NCI-H510A (cell line): Measurements from ENCODE around the gene ELF2.
"Not testable (repeated sequence)": the region's sequence is repeated elsewhere in the genome, so short reads cannot be mapped to it uniquely, and the experiment has no call there.

Source experiments
- DNase-seq: peaks from one replicate; lab custom pipeline; 2025; lab: John Stamatoyannopoulos, UW

The ELF2 gene

GRCh38 chr4:139078926-139079325, 98.1 kb downstream of the ELF2 start:
- DNase-seq = no peak

- no peak for DNase-seq
Observed at GRCh38 chr4:139077567-139078355, 99.3 kb downstream of the ELF2 start.

GRCh38 chr4:139076016-139076744, 100.8 kb downstream of the ELF2 start:
- DNase-seq = no peak

GRCh38 chr4:139060591-139060990, 116.4 kb downstream of the ELF2 start:
- no peak for DNase-seq

DNA sequence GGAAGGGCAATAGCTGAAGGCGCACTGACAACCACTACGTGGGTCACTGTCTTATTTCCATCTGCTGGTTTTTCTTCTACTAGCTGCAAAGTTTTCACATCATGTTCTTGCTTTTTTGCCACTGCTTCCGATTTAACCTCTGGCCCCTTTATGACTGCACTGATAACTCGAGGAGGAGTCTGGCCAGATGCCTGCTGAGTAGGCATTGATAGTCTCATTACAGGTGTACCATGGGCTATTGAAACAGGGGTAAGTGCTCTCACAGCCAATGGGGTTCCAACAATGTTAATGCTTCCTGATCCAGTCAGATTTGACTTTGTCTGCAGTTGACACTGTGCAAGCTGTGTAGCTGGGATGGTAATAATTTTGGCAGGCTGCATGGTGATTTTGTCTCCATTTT, 118.0 kb downstream of the ELF2 start:
- not testable (repeated sequence) for DNase-seq

- DNase-seq = no peak
Observed at GRCh38 chr4:139054791-139055505, 122.1 kb downstream of the ELF2 start.

- no peak for DNase-seq
Observed at GRCh38 chr4:139053909-139054308, 123.1 kb downstream of the ELF2 start.

- DNase-seq = no peak
Observed at GRCh38 chr4:139050446-139050845, 126.6 kb downstream of the ELF2 start.

- DNase-seq = no peak
Observed at GRCh38 chr4:139048026-139048425, 129.0 kb downstream of the ELF2 start.

DNA sequence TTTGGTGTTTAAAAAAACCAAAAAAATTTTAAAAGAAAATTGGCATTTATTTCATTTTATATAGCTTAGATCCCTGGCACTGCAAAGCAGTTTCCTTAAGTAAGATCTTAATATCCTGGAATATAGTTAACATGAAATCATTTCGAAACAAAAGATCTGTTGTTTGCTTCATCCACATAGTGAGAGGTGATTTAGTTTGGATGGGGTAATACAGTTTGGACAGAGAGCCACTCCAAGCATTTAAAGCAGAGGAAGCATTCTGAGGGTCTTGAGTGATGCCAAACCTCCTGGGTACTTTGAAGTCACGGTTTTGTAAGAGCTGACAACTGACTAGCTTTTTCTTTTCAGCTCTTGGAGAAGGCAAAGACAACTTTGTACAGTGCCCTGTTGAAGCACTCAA, 132.7 kb downstream of the ELF2 start:
- no peak for DNase-seq

GRCh38 chr4:139042981-139043460, 134.0 kb downstream of the ELF2 start:
- no peak for DNase-seq

GRCh38 chr4:139038874-139039443, 138.1 kb downstream of the ELF2 start:
- no peak for DNase-seq

- no peak for DNase-seq
Observed at GRCh38 chr4:139036885-139037284, 140.1 kb downstream of the ELF2 start.

DNA sequence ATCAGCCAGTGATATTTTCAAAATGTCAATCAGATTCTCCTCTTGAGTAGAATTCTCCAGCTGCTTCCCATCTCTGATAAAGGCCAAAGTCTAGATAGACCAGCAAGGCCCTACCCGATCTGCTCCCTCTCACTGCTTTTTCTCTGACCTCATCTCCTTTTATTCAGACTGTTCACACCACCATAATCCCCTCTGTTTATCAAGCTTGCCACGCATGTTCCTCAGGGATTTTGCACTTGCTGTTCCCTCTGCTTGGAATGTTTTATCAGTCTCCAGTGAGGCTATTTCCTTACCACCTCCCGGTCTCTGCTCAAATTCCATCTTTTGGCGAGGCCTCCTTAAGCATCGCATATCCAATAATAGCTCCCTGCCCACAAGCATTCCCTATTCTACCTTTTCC, 141.4 kb downstream of the ELF2 start:
- no peak for DNase-seq

DNA sequence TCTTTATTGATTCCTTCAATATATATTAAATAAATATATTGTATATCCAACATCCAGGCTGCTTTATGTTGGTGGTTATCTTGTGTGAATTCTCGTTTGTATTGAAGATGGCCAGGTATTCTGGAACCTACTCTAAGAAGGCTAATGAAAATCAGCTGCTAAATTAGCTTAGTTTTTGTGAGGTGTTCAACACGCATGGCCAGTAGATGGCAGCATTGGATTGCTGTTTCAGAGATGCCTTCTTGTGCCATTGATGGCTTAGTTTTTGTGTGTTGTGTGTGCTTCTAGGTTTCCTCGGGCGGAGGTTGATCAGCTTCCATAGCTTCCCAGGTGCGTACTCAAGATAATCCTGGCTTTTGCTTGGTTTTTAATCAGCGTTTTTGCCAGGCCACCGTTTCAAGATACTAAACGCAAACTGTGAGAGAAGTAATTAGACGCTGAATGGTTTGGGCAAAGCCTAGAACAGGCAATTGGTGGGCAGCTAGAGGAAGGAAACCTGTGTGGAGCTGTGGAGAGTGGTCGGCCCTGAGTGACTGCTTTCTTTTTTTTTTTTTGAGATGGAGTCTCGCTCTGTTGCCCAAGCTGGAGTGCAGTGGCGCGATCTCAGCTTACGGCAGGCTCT, 146.3 kb downstream of the ELF2 start:
- peak; percentile 10 for DNase-seq

DNA sequence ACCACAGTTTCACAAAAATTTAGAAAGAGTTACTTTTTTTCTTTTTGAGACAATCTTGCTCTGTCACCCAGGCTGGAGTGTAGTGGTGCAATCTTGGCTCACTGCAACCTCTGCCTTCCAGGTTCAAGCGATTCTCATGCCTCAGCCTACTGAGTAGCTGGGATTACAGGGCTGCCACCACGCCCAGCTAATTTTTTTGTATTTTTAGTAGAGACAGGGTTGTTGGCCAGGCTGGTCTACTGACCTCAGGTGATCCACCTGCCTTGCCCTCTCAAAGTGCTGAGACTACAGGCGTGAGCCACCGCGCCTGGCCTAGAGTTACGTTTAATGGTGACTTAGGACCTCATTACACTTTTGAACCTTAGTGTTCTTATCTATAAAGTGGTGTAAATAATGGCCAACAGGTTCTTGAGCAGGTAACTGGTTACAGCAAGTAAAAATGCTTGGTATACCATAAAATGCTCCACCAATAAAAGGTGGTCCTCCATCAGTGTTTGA, 147.1 kb downstream of the ELF2 start:
- DNase-seq = not testable (repeated sequence)

GRCh38 chr4:139028191-139028661, 148.8 kb downstream of the ELF2 start:
- DNase-seq = peak; percentile 75

DNA sequence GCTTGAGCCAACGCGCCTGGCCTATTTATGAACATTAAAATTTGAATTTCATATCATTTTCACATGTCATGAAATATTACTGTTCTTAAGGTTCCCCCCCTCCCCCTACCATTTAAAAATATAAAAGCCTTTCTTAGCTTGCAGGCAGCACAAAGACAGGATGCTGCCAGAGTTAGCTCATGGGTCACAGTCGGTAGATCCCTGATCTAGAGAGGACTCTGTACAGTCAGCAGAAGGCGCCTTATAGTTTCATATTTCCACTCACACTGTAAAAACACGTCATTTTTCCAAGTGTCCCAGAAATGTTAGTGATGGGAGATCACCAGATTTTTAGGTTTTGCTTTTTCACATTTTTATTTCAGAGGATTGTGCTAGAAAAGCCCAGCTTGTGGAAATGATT, 149.2 kb downstream of the ELF2 start:
- no peak for DNase-seq

DNA sequence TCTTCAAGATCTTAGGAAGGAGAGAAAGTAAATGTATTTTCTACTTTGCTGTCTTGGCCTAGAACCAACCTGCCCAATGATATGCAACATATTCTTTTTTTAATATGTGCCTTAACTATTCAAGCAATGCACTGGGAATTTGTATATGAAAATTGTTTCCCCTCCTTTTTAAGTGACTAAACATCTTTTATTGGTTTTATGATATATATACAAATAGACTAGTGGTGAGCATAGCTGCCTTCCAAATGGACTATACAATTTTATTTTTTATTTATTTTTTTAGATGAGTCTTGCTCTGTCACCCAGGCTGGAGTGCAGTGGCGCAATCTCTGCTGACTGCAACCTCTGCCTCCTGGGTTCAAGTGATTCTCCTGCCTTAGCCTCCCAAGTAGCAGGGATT, 151.2 kb downstream of the ELF2 start:
- no peak for DNase-seq

DNA sequence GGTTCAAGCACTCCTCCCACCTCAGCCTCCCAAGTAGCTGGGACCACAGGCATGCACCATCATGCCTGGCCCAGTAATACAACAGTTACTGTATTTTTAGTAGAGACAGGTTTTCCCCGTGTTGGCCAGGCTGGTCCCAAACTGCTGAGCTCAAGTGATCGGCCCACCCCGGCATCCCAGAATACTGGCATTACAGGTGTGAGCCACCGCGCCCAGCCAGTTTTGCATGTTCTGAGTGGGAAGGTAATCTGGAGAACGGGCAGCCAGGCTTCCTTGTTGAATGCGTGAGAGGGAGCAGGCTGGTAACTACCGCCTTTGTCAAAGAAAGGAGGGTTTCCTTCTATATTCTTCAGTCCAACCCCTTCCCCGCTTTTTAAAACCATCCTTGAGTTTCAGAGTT, 152.3 kb downstream of the ELF2 start:
- DNase-seq = no peak

DNA sequence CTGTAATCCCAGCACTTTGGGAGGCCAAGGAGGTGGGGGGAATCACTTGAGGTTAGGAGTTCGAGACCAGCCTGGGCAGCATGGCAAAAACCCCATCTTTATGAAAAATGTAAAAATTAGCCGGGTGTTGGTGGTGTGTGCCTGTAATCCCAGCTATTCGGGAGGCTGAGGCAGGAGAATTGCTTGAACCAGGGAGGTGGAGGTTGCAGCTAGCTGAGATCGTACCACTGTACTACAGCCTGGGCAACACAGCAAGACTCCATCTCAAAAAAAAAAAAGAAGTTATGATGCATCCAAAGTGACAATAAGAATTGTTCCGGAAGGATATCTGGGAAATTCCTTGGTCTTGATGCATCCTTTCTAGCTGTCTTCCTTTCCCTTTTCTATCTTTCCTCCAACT, 154.2 kb downstream of the ELF2 start:
- no peak for DNase-seq

DNA sequence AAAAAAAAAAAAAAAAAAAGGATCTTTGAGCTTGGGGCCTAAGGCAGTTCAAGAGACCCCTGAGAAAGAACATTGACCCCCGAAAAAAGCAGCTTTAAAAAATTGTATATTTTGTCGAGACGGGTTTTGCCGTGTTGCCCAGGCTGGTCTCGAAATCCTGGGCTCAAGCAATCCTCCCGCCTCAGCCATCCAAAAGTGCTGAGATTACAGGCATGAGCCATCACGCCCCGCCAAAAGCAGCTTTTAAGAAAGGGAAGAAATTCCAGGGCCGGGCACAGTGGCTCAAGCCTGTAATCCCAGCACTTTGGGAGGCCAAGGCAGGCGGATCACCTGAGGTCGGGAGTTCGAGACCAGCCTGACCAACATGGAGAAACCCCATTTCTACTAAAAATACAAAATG, 155.9 kb downstream of the ELF2 start:
- not testable (repeated sequence) for DNase-seq
